Measurements from ENCODE around the gene OOSP3.

GRCh38 chr11:59872076-59872475 lies 6.5 kb upstream of the OOSP3 start:
- TF ChIP-seq, protein P1, sequence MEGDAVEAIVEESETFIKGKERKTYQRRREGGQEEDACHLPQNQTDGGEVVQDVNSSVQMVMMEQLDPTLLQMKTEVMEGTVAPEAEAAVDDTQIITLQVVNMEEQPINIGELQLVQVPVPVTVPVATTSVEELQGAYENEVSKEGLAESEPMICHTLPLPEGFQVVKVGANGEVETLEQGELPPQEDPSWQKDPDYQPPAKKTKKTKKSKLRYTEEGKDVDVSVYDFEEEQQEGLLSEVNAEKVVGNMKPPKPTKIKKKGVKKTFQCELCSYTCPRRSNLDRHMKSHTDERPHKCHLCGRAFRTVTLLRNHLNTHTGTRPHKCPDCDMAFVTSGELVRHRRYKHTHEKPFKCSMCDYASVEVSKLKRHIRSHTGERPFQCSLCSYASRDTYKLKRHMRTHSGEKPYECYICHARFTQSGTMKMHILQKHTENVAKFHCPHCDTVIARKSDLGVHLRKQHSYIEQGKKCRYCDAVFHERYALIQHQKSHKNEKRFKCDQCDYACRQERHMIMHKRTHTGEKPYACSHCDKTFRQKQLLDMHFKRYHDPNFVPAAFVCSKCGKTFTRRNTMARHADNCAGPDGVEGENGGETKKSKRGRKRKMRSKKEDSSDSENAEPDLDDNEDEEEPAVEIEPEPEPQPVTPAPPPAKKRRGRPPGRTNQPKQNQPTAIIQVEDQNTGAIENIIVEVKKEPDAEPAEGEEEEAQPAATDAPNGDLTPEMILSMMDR (conservative IDR thresholded peaks at IDR 0.05) = no peak
- TF ChIP-seq ZFX (IDR thresholded peaks at IDR 0.05) = no peak

Measured in C4-2B (cell line).